Measurements from ENCODE around the gene TLX1. TPM values are rescaled to one million over a fixed set of nuclear protein-coding genes. Genes with fewer than 3 reads are reported as not detected.

Gene TLX1
- total and polyA plus RNA-seq, 4 donors = 0.06 to 0.79 (median 0.31) TPM

DNA sequence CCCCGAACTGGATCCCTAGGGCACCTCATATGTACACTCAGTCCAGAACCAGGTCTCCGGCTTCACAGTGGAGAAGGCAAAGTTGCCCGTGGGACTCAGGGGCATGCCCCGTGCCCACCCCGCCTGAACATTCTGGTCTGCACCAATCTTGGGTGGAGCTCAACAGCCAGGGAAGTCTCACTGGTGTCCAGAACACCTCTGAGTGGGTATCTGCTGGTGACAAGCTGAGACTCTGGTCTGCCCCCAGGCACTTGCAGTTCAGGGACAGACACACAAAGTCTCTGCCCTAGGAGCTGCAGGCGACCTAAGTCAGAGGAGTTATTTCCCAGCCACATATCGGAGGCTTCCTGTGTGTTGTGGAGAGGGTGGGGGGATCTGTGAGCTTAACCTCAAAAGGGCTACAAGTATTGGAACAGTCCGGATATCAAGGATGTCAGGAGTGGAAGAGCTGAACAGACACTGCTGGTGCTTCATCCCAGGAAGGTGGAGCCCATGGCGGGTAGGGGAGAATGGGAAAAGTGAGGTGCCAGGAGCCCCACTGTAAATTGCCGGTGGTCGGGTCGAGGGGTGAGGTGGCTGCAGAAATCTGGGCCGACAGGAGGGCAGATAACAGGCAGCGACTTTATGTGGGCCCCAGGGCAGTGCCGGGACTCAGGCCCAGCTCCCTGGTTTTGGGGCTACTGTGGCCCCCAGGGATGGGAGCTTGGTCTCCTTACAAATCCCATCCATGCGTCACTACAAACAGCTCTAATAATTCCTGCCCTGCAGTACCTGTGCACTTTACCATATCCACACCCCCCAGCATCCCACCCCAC, 8.6 kb upstream of the TLX1 start:
- 75% methylated on average over 16 of the region's 16 CpGs for WGBS

DNA sequence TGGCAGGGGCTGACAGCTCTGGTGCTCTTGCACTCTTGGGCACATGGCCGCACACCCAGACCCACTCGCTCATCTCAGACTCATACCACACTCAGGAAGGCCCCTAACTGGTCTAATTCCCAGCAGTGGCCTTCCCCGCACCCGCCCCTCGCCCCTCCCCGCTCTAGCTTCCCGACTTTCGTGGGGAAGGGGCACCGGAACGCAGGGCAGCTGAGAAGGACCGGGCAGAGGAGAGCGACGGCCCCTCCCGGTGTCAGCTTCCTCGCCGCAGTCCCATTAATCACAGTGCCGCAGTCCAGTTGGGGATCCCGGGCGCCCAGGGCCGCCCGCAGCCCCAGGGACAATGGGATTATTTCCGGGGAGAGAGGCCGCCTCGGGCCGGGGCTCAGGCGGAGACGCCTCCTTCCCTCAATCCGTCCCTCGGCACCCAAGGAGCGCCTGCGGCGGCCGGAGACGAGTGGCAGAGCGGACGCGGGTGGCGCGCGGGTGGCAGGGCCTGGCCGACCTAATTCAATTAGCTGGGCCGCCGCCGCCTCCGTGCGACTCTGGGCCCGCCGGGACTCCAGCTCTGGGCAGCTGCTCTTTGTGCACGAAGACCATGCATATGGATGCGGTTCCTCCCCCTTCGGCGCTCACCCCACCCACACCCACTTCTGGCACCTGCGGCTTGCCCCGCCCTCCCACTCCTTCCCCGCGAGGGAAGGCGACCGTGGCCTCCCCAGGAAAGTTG, 7.8 kb upstream of the TLX1 start:
- TF ChIP-seq TAF1 (conservative IDR thresholded peaks at IDR 0.05) (no peak), RAD21 (IDR thresholded peaks at IDR 0.05) (no peak), GABPA (IDR thresholded peaks at IDR 0.05 in 1 of 2, conservative IDR thresholded peaks at IDR 0.05 in 1 of 2) (no peak), EGR1 (IDR thresholded peaks at IDR 0.05; ENCODE audit: low read depth in 2 of 2) (no peak), HNF4A (conservative IDR thresholded peaks at IDR 0.05) (no peak), FOXA1 (IDR thresholded peaks at IDR 0.05) (no peak), NR2F2 (IDR thresholded peaks at IDR 0.05) (no peak), RXRA (IDR thresholded peaks at IDR 0.05) (no peak), FOXA2 (IDR thresholded peaks at IDR 0.05) (no peak), CTCF (IDR thresholded peaks at IDR 0.05; ENCODE audit: low read depth, low read length, missing input control) (no peak), SP1 (IDR thresholded peaks at IDR 0.05) (no peak), YY1 (IDR thresholded peaks at IDR 0.05) (no peak), HNF4G (IDR thresholded peaks at IDR 0.05) (no peak), JUND (IDR thresholded peaks at IDR 0.05) (no peak)
- TF ChIP-seq, protein P1, sequence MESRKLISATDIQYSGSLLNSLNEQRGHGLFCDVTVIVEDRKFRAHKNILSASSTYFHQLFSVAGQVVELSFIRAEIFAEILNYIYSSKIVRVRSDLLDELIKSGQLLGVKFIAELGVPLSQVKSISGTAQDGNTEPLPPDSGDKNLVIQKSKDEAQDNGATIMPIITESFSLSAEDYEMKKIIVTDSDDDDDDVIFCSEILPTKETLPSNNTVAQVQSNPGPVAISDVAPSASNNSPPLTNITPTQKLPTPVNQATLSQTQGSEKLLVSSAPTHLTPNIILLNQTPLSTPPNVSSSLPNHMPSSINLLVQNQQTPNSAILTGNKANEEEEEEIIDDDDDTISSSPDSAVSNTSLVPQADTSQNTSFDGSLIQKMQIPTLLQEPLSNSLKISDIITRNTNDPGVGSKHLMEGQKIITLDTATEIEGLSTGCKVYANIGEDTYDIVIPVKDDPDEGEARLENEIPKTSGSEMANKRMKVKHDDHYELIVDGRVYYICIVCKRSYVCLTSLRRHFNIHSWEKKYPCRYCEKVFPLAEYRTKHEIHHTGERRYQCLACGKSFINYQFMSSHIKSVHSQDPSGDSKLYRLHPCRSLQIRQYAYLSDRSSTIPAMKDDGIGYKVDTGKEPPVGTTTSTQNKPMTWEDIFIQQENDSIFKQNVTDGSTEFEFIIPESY (IDR thresholded peaks at IDR 0.05) = no peak
- TF ChIP-seq, protein P2, sequence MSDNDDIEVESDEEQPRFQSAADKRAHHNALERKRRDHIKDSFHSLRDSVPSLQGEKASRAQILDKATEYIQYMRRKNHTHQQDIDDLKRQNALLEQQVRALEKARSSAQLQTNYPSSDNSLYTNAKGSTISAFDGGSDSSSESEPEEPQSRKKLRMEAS (IDR thresholded peaks at IDR 0.05) = no peak
- TF ChIP-seq, protein P3, sequence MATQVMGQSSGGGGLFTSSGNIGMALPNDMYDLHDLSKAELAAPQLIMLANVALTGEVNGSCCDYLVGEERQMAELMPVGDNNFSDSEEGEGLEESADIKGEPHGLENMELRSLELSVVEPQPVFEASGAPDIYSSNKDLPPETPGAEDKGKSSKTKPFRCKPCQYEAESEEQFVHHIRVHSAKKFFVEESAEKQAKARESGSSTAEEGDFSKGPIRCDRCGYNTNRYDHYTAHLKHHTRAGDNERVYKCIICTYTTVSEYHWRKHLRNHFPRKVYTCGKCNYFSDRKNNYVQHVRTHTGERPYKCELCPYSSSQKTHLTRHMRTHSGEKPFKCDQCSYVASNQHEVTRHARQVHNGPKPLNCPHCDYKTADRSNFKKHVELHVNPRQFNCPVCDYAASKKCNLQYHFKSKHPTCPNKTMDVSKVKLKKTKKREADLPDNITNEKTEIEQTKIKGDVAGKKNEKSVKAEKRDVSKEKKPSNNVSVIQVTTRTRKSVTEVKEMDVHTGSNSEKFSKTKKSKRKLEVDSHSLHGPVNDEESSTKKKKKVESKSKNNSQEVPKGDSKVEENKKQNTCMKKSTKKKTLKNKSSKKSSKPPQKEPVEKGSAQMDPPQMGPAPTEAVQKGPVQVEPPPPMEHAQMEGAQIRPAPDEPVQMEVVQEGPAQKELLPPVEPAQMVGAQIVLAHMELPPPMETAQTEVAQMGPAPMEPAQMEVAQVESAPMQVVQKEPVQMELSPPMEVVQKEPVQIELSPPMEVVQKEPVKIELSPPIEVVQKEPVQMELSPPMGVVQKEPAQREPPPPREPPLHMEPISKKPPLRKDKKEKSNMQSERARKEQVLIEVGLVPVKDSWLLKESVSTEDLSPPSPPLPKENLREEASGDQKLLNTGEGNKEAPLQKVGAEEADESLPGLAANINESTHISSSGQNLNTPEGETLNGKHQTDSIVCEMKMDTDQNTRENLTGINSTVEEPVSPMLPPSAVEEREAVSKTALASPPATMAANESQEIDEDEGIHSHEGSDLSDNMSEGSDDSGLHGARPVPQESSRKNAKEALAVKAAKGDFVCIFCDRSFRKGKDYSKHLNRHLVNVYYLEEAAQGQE (IDR thresholded peaks at IDR 0.05) = no peak
- TF ChIP-seq, protein P4, sequence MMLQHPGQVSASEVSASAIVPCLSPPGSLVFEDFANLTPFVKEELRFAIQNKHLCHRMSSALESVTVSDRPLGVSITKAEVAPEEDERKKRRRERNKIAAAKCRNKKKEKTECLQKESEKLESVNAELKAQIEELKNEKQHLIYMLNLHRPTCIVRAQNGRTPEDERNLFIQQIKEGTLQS (IDR thresholded peaks at IDR 0.05) = no peak
- no peak for DNase-seq (ENCODE audit: low spot score)
- Histone ChIP-seq H3K36me3 (ENCODE audit: control insufficient read depth in 4 of 4, insufficient read depth in 3 of 4, low read depth in 1 of 4, low read length in 3 of 4) (no peaks in the 10 kb centered on the region), H3K4me3 (ENCODE audit: low read depth in 1 of 3, low read length in 3 of 3) (no peak overlapping the region), H3K27me3 (ENCODE audit: control insufficient read depth in 4 of 4, insufficient read depth in 4 of 4, low read length in 3 of 4) (peaks cover 0 to 5% (median 1%) of the 10 kb centered on the region in 4 donors), H3K9me3 (ENCODE audit: control insufficient read depth in 4 of 4, low read length in 3 of 4) (no peaks in the 10 kb centered on the region), H3K27ac (ENCODE audit: low read depth in 1 of 2, low read length in 2 of 2) (no peak overlapping the region), H3K4me1 (ENCODE audit: control insufficient read depth in 4 of 4, insufficient read depth in 4 of 4, low read length in 3 of 4) (peaks cover 7 to 17% (median 9%) of the 10 kb centered on the region in 4 donors), H3K9ac (ENCODE audit: low read depth in 1 of 2, low read length in 2 of 2) (no peak overlapping the region)
- 45% methylated on average over 58 of the region's 58 CpGs for WGBS

More for the DNA sequence above, 8.6 kb upstream of the TLX1 start:
- H3K9ac ChIP-seq (ENCODE audit: low read depth in 1 of 2, low read length in 2 of 2) = no peak overlapping the region
- H3K4me3 ChIP-seq (ENCODE audit: low read depth in 1 of 3, low read length in 3 of 3) = no peak overlapping the region
- H3K27me3 ChIP-seq (ENCODE audit: control insufficient read depth in 4 of 4, insufficient read depth in 4 of 4, low read length in 3 of 4) = peaks cover 0 to 3% (median 1%) of the 10 kb centered on the region in 4 donors
- H3K4me1 ChIP-seq (ENCODE audit: control insufficient read depth in 4 of 4, insufficient read depth in 4 of 4, low read length in 3 of 4) = peaks cover 7 to 17% (median 9%) of the 10 kb centered on the region in 4 donors
- no peaks in the 10 kb centered on the region for H3K36me3 ChIP-seq (ENCODE audit: control insufficient read depth in 4 of 4, insufficient read depth in 3 of 4, low read depth in 1 of 4, low read length in 3 of 4)
- H3K9me3 ChIP-seq (ENCODE audit: control insufficient read depth in 4 of 4, low read length in 3 of 4) = no peaks in the 10 kb centered on the region
- DNase-seq (ENCODE audit: low spot score) = no peak
- TF ChIP-seq FOXA1 (IDR thresholded peaks at IDR 0.05) (no peak), NR2F2 (IDR thresholded peaks at IDR 0.05) (no peak), HNF4A (conservative IDR thresholded peaks at IDR 0.05) (no peak)
- no peak overlapping the region for H3K27ac ChIP-seq (ENCODE audit: low read depth in 1 of 2, low read length in 2 of 2)
